ENCODE results near the gene DUOXA1.

- TF ChIP-seq CTCF (IDR thresholded peaks at IDR 0.05) (no peak), POLR2AphosphoS5 (IDR thresholded peaks at IDR 0.05) (no peak), POLR2A (IDR thresholded peaks at IDR 0.05) (no peak)
These were observed 39.3 kb upstream of the DUOXA1 start for GRCh38 chr15:45168751-45169551.

Measured in breast epithelium (tissue), 3 donors.